ENCODE results near the gene RAB6D.
"Not testable (repeated sequence)": the region's sequence is repeated elsewhere in the genome, so short reads cannot be mapped to it uniquely, and the experiment has no call there.

RAB6D gene

DNA sequence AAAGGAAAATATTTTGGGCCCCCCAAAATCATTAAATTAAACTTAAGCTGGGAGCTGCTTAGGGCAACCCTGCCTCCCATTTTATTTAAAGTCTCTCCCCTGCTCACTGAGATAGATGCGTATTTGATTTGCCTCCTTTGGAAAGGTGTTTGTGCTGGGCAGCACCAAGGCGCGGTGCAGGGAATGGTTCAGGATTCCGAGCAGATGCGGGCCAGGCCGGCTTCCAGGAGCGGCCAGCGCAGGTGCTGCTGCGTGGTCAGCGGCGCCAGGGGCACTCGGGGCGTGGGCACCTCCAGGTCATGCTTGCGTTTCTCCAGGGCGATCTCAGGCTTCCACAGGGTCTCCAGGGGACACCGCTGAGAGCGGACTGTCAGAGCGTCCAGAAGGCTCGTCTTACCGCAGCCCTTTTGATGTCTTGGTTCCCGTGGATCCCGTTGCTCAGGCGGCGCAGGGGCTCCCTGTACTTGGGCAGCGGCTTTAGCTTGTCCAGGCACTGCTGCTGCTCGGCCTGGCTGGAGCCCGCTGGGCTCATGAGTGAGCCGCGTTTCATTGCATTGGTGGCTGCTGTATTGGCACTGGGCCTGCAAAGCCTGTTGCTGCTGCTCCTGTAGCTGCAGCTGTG is 31.2 kb upstream of the RAB6D start:
- H3K27me3 ChIP-seq (ENCODE audit: control insufficient read depth in 1 of 2, insufficient read depth in 2 of 2, low read length in 2 of 2); H3K36me3 ChIP-seq (ENCODE audit: control insufficient read depth in 1 of 2, insufficient read depth in 2 of 2, low read length in 2 of 2); H3K9me3 ChIP-seq (ENCODE audit: control insufficient read depth in 1 of 2, low read length in 2 of 2); H3K9ac ChIP-seq (ENCODE audit: low read depth in 1 of 2, low read length in 2 of 2); H3K4me1 ChIP-seq (ENCODE audit: control insufficient read depth in 1 of 2, insufficient read depth in 2 of 2, low read length in 2 of 2); H3K27ac ChIP-seq (ENCODE audit: low read depth, low read length); H3K4me3 ChIP-seq (ENCODE audit: low read depth in 1 of 2, low read length in 2 of 2): not testable (repeated sequence)

DNA sequence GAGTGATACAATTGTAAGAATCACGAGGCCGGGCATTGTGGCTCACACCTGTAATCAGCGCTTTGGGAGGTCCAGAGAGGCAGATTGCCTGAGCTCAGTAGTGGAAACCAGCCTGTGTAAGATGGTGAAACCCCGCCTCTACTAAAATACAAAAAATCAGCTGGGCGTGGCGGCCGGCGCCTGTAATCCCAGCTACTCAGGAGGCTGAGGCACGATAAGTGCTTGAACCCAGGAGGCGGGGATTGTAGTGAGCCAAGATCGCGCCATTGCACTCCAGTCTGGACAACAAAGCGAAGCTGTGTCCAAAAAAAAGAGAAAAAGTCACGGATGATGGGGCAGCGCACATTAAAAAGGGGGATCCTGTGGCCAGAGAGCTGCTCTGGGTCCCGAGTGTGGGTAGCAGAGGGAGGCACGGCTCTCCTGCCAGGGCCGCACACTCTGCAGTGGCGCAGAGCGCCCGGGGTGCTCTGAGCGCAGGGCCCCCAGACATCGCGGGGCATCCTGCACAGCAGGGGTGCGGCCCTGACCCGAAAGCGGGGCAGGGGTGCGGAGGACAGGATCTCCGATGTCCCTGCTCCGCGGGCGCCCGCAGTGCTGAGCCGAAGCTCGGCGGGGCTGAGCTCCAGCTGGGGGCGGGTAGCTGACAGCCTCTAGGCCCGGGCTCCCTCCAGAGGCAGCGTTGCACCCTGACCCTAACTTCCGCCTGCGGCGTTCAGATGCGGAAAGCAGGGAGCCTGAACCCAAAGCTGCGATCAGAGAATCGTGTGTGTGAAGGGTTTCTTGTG is 30.4 kb upstream of the RAB6D start:
- H3K36me3 ChIP-seq (ENCODE audit: control insufficient read depth in 1 of 2, insufficient read depth in 2 of 2, low read length in 2 of 2): no peaks in the 10 kb centered on the region
- no peak overlapping the region for H3K9ac ChIP-seq (ENCODE audit: low read depth in 1 of 2, low read length in 2 of 2)
- no peaks in the 10 kb centered on the region for H3K9me3 ChIP-seq (ENCODE audit: control insufficient read depth in 1 of 2, low read length in 2 of 2)
- H3K4me3 ChIP-seq (ENCODE audit: low read depth in 1 of 2, low read length in 2 of 2): peak overlapping the region in 1 of 2 donors; percentile 32
- H3K27me3 ChIP-seq (ENCODE audit: control insufficient read depth in 1 of 2, insufficient read depth in 2 of 2, low read length in 2 of 2): no peaks in the 10 kb centered on the region
- no peaks in the 10 kb centered on the region for H3K4me1 ChIP-seq (ENCODE audit: control insufficient read depth in 1 of 2, insufficient read depth in 2 of 2, low read length in 2 of 2)
- H3K27ac ChIP-seq (ENCODE audit: low read depth, low read length): no peak overlapping the region

DNA sequence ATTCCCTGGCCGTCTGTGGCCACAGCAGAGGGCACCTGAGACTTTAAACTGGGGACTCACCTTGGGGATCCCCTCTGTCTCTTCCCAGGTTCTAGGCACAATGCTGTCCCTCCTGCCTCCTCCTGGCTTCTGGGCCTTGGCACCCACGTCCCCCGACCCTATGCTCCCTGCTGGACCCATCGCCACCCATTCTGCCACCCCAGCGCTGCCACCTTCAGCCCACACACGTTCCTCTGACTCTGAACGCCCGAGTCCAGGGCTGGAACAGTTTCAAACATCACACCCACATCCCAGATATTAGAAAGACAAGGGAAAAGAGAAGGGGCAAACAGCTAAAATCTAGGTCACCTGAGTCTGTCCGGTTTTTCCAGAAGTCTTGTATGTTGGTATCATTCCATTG is 28.0 kb upstream of the RAB6D start:
- not testable (repeated sequence) for H3K9me3 ChIP-seq (ENCODE audit: control insufficient read depth in 1 of 2, low read length in 2 of 2); H3K27me3 ChIP-seq (ENCODE audit: control insufficient read depth in 1 of 2, insufficient read depth in 2 of 2, low read length in 2 of 2); H3K36me3 ChIP-seq (ENCODE audit: control insufficient read depth in 1 of 2, insufficient read depth in 2 of 2, low read length in 2 of 2); H3K9ac ChIP-seq (ENCODE audit: low read depth in 1 of 2, low read length in 2 of 2); H3K27ac ChIP-seq (ENCODE audit: low read depth, low read length); H3K4me3 ChIP-seq (ENCODE audit: low read depth in 1 of 2, low read length in 2 of 2); H3K4me1 ChIP-seq (ENCODE audit: control insufficient read depth in 1 of 2, insufficient read depth in 2 of 2, low read length in 2 of 2)

DNA sequence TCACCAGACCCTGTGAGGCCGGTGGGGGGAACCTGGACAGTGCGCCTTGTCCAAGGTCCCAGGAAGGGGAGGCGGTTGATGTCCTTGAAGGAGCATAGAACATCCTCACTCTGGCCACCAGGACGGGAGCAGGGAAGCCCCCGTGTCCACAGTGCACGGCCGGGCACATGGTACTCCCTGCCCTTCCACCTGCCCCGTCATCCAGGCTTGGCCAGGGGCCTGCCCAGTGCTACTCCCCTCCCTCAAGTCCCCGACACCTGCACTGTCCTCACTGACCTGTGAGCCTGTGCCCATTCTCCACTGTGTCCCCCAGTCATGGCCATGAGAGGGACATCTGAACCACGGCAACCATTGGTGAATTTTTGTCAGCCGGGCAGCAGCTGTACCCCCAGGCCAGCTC is 27.5 kb upstream of the RAB6D start:
- H3K9ac ChIP-seq (ENCODE audit: low read depth in 1 of 2, low read length in 2 of 2); H3K4me1 ChIP-seq (ENCODE audit: control insufficient read depth in 1 of 2, insufficient read depth in 2 of 2, low read length in 2 of 2); H3K4me3 ChIP-seq (ENCODE audit: low read depth in 1 of 2, low read length in 2 of 2); H3K27me3 ChIP-seq (ENCODE audit: control insufficient read depth in 1 of 2, insufficient read depth in 2 of 2, low read length in 2 of 2); H3K36me3 ChIP-seq (ENCODE audit: control insufficient read depth in 1 of 2, insufficient read depth in 2 of 2, low read length in 2 of 2); H3K9me3 ChIP-seq (ENCODE audit: control insufficient read depth in 1 of 2, low read length in 2 of 2); H3K27ac ChIP-seq (ENCODE audit: low read depth, low read length): not testable (repeated sequence)

DNA sequence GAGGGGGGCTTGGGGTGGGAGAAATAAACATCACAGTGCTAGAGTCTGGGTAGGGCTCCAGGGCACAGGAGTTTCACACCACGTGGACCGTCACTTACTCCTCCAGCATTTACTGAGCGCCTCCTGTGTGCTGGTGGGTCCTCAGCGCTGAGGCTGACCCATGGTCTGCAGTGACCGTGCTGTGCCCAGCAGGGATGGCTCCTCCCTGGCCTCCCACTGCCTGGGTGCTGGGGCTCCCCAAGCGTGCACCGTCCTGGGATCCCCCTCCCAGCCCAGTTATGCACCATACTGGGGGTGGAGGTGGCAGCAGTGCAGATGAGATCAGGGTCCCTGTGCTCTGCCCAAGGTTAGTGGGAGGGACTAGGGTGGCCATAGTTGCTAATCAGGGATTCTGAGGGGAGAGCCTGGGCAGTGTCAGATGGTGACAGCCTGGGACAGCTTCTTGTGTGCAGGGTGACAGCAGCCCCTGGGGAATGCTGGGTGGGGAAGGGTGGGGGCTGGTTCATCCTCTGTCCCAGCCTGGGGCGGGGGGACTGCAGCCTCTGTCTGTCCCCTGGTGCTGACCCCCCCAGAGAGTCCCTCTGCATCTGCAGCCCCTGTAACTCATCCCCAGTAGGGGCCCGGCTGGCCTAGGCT is 26.6 kb upstream of the RAB6D start:
- not testable (repeated sequence) for H3K4me3 ChIP-seq (ENCODE audit: low read depth in 1 of 2, low read length in 2 of 2); H3K9ac ChIP-seq (ENCODE audit: low read depth in 1 of 2, low read length in 2 of 2); H3K4me1 ChIP-seq (ENCODE audit: control insufficient read depth in 1 of 2, insufficient read depth in 2 of 2, low read length in 2 of 2); H3K27me3 ChIP-seq (ENCODE audit: control insufficient read depth in 1 of 2, insufficient read depth in 2 of 2, low read length in 2 of 2); H3K9me3 ChIP-seq (ENCODE audit: control insufficient read depth in 1 of 2, low read length in 2 of 2); H3K36me3 ChIP-seq (ENCODE audit: control insufficient read depth in 1 of 2, insufficient read depth in 2 of 2, low read length in 2 of 2); H3K27ac ChIP-seq (ENCODE audit: low read depth, low read length)

DNA sequence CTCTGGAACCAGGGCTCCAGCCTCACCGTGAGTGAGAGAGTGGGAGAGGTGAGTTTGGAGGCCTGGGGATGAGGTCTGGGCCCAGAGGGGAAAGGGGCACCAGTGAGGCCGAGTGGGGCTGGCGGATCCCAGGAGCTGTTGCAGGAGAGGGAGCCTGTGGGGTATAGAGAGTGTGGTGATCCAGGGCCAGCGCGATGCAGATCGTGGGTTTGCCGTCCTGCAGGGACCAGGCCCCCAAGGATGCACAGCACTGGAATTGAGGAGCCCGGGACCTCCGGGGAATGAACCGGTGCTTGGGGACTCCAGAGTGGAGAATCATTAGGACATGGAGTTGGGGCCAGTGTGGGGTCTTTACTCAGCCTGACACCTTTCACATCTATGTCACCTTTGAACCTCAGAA is 25.7 kb upstream of the RAB6D start:
- Histone ChIP-seq H3K9me3 (ENCODE audit: control insufficient read depth in 1 of 2, low read length in 2 of 2) (no peaks in the 10 kb centered on the region), H3K27me3 (ENCODE audit: control insufficient read depth in 1 of 2, insufficient read depth in 2 of 2, low read length in 2 of 2) (no peaks in the 10 kb centered on the region), H3K27ac (ENCODE audit: low read depth, low read length) (no peak overlapping the region), H3K4me1 (ENCODE audit: control insufficient read depth in 1 of 2, insufficient read depth in 2 of 2, low read length in 2 of 2) (no peaks in the 10 kb centered on the region), H3K36me3 (ENCODE audit: control insufficient read depth in 1 of 2, insufficient read depth in 2 of 2, low read length in 2 of 2) (no peaks in the 10 kb centered on the region), H3K4me3 (ENCODE audit: low read depth in 1 of 2, low read length in 2 of 2) (no peak overlapping the region), H3K9ac (ENCODE audit: low read depth in 1 of 2, low read length in 2 of 2) (no peak overlapping the region)

DNA sequence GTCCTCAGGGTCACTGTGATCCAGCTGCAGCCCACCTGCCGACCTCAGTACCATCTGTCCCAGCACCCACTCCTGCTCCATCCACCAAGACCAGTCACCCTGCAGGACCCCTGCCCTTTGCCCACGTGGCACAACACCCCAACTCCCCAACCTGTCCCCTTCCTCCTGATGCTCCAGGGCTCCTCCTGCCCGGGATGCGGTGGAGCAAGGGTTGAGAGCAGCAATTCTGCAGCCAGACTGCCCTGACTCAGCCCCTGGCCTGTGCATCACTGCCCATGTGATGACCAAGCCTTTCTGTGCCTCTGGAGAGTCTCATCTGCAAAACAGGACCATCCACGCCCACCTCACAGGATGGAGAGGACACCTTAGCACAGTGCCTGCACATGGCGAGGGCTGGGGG is 24.9 kb upstream of the RAB6D start:
- not testable (repeated sequence) for H3K9me3 ChIP-seq (ENCODE audit: control insufficient read depth in 1 of 2, low read length in 2 of 2); H3K36me3 ChIP-seq (ENCODE audit: control insufficient read depth in 1 of 2, insufficient read depth in 2 of 2, low read length in 2 of 2); H3K9ac ChIP-seq (ENCODE audit: low read depth in 1 of 2, low read length in 2 of 2); H3K27ac ChIP-seq (ENCODE audit: low read depth, low read length); H3K27me3 ChIP-seq (ENCODE audit: control insufficient read depth in 1 of 2, insufficient read depth in 2 of 2, low read length in 2 of 2); H3K4me1 ChIP-seq (ENCODE audit: control insufficient read depth in 1 of 2, insufficient read depth in 2 of 2, low read length in 2 of 2); H3K4me3 ChIP-seq (ENCODE audit: low read depth in 1 of 2, low read length in 2 of 2)

DNA sequence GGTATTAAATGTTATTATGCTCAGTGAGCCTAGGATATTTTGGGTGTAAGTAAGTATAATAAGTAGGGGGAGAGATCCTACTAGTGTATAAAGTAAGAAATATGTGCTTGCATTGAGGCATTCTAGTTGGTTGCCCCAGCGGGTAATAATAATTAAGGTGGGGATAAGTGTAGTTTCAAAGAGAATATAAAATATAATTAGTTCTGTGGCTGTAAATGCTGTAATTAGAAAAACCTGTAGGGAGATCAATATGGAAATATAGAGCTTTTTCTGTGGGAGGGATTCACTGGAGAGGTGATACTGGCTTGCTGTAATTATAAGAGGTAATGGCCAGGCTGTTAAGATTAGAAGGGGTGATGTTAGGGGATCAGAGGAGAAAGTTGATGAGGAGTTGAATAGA is 9.1 kb upstream of the RAB6D start:
- H3K4me3 ChIP-seq (ENCODE audit: low read depth in 1 of 2, low read length in 2 of 2); H3K36me3 ChIP-seq (ENCODE audit: control insufficient read depth in 1 of 2, insufficient read depth in 2 of 2, low read length in 2 of 2); H3K9me3 ChIP-seq (ENCODE audit: control insufficient read depth in 1 of 2, low read length in 2 of 2); H3K9ac ChIP-seq (ENCODE audit: low read depth in 1 of 2, low read length in 2 of 2); H3K4me1 ChIP-seq (ENCODE audit: control insufficient read depth in 1 of 2, insufficient read depth in 2 of 2, low read length in 2 of 2); H3K27me3 ChIP-seq (ENCODE audit: control insufficient read depth in 1 of 2, insufficient read depth in 2 of 2, low read length in 2 of 2); H3K27ac ChIP-seq (ENCODE audit: low read depth, low read length): not testable (repeated sequence)

DNA sequence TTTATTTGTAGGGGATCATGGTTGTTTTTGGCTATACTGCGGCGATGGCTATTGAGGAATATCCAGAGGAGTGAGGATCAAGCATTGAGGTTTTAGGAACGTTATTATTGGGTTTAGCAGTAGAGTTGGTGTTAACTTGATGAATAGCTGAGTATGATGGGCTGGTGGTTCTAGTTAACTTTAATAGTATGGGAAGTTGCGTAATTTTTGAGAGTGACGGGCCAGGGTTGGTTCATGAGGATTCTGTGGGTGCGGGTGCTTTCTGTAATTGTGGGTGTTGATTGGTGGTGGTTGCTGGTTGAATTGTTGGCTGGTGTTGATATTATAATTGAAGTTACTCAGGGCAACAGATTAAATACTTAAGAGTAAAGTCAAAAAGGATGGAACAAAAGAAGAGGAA is 6.0 kb upstream of the RAB6D start:
- peaks cover 0 to 3% of the 10 kb centered on the region in 2 donors for H3K27me3 ChIP-seq (ENCODE audit: control insufficient read depth in 1 of 2, insufficient read depth in 2 of 2, low read length in 2 of 2)
- peaks cover 2 to 8% of the 10 kb centered on the region in 2 donors for H3K9me3 ChIP-seq (ENCODE audit: control insufficient read depth in 1 of 2, low read length in 2 of 2)
- no peak overlapping the region for H3K9ac ChIP-seq (ENCODE audit: low read depth in 1 of 2, low read length in 2 of 2)
- no peaks in the 10 kb centered on the region for H3K4me1 ChIP-seq (ENCODE audit: control insufficient read depth in 1 of 2, insufficient read depth in 2 of 2, low read length in 2 of 2)
- no peak overlapping the region for H3K4me3 ChIP-seq (ENCODE audit: low read depth in 1 of 2, low read length in 2 of 2)
- H3K27ac ChIP-seq (ENCODE audit: low read depth, low read length): no peak overlapping the region
- no peaks in the 10 kb centered on the region for H3K36me3 ChIP-seq (ENCODE audit: control insufficient read depth in 1 of 2, insufficient read depth in 2 of 2, low read length in 2 of 2)

DNA sequence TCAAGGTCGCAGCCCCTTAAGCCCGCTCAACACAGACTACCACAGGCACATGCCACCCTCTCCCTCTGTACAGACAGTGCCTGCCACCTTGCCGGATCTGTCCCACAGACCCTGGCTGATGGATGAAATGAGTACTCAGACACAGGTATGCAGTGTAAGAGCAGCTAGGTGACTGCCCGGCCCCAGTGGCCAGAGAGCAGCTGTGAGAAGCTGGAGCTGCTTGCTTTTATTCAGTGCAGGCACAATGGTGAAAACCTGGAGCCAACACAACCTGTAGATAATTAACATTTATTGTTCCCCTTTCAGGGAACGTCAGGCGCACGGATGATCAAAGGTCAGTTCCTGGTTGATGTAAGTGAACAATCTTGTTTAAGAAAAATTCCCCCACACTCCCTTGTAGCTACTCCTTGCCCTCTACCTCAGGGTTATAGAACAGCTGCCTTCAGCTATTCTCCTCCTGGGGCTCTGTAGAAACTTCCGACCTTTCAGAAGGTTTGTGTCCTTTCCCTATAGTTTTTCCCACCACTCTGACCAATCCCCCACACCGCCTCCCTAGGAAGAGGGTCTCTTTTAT is 4.6 kb upstream of the RAB6D start:
- not testable (repeated sequence) for H3K4me1 ChIP-seq (ENCODE audit: control insufficient read depth in 1 of 2, insufficient read depth in 2 of 2, low read length in 2 of 2); H3K9me3 ChIP-seq (ENCODE audit: control insufficient read depth in 1 of 2, low read length in 2 of 2); H3K9ac ChIP-seq (ENCODE audit: low read depth in 1 of 2, low read length in 2 of 2); H3K36me3 ChIP-seq (ENCODE audit: control insufficient read depth in 1 of 2, insufficient read depth in 2 of 2, low read length in 2 of 2); H3K27me3 ChIP-seq (ENCODE audit: control insufficient read depth in 1 of 2, insufficient read depth in 2 of 2, low read length in 2 of 2); H3K27ac ChIP-seq (ENCODE audit: low read depth, low read length); H3K4me3 ChIP-seq (ENCODE audit: low read depth in 1 of 2, low read length in 2 of 2)
